HepG2 (cell line): ENCODE results near the gene GADD45GIP1. TPM values are rescaled to one million over a fixed set of nuclear protein-coding genes. Genes with fewer than 3 reads are reported as not detected.
A peak's percentile ranks its signal among the peaks of the same experiment; 100 is the strongest.

Experiments used
- DMAP1 ChIP-seq: IDR thresholded peaks from 2 replicates; pipeline ENCODE4 v1.6.1; 2016
- SKI ChIP-seq: fragments of 450-650 bp; IDR thresholded peaks from one replicate; pipeline ENCODE4 v1.6.1; 2018; ENCODE audit warnings: mild to moderate bottlenecking; ENCODE audit not compliant: partially characterized antibody
- ZNF451 ChIP-seq: sonication (generic); formaldehyde crosslinking; IDR thresholded peaks from 2 replicates; pipeline ENCODE4 v1.5.0; 2020; ENCODE audit warnings: mild to moderate bottlenecking, missing genetic modification reagents
- ZSCAN25 ChIP-seq: sonication (generic); formaldehyde crosslinking; IDR thresholded peaks from 2 replicates; pipeline ENCODE4 v1.8.0; 2022; ENCODE audit warnings: mild to moderate bottlenecking, missing genetic modification reagents
- polyA plus RNA-seq, 8 experiments: library from polyadenylated mRNA; depleted of rRNA in 3 of 8; stranded (reverse) in 7 of 8; unstranded in 1 of 8; fragments of >200 nt; fragmentation: Illumina TruSeq in 4 of 8; extraction: Trizol in 4 of 8; gene quantifications; 2 replicates each; pipeline versions ENCODE4 v1.2.1 to v1.2.3, GENCODE V29; 2011 to 2016; ENCODE audit warnings: low read depth in 4 of 8, missing spikeins in 1 of 8, mixed read lengths in 1 of 8; ENCODE audit not compliant: insufficient read depth in 1 of 8
- total RNA-seq, 5 experiments: library from RNA; depleted of rRNA; stranded (reverse); fragments of >200 nt; fragmentation: Illumina TruSeq; extraction: Trizol; gene quantifications; 2 replicates each; pipeline ENCODE4 v1.2.3, GENCODE V29; 2016; ENCODE audit warnings: low read depth in 1 of 5
- TF ChIP-seq, protein P1 (sequence below): sonication (generic); formaldehyde crosslinking; IDR thresholded peaks from 2 replicates; pipeline ENCODE4 v1.5.1; 2020; ENCODE audit warnings: missing genetic modification reagents, mild to moderate bottlenecking, borderline replicate concordance
- TF ChIP-seq, protein P2 (sequence below): sonication (generic); formaldehyde crosslinking; IDR thresholded peaks from 2 replicates; pipeline ENCODE4 v1.4.0; 2020; ENCODE audit warnings: missing genetic modification reagents
- TF ChIP-seq, protein P3 (sequence below): sonication (generic); formaldehyde crosslinking; IDR thresholded peaks from 2 replicates; pipeline ENCODE4 v1.4.0; 2020; ENCODE audit warnings: missing genetic modification reagents, borderline replicate concordance
- TF ChIP-seq, protein P4 (sequence below), 2 experiments: fragments of 450-650 bp in 1 of 2; sonication (generic) in 1 of 2; formaldehyde crosslinking in 1 of 2; IDR thresholded peaks; 2 replicates each; pipeline versions ENCODE4 v1.6.1 to v1.8.0; 2016 to 2022; ENCODE audit warnings: antibody characterized with exemption in 1 of 2, mild to moderate bottlenecking in 1 of 2, missing genetic modification reagents in 1 of 2
- TF ChIP-seq, protein P5 (sequence below): IDR thresholded peaks from 2 replicates; pipeline ENCODE4 v1.6.1; 2016; ENCODE audit warnings: missing genetic modification reagents, missing compliant biosample characterization

GADD45GIP1 gene
- total and polyA plus RNA-seq, 2 of the 13 experiments (the other 11 are each of a cell fraction or from before 2014, with no cell fraction given) = 24.6 to 30.7 TPM

DNA sequence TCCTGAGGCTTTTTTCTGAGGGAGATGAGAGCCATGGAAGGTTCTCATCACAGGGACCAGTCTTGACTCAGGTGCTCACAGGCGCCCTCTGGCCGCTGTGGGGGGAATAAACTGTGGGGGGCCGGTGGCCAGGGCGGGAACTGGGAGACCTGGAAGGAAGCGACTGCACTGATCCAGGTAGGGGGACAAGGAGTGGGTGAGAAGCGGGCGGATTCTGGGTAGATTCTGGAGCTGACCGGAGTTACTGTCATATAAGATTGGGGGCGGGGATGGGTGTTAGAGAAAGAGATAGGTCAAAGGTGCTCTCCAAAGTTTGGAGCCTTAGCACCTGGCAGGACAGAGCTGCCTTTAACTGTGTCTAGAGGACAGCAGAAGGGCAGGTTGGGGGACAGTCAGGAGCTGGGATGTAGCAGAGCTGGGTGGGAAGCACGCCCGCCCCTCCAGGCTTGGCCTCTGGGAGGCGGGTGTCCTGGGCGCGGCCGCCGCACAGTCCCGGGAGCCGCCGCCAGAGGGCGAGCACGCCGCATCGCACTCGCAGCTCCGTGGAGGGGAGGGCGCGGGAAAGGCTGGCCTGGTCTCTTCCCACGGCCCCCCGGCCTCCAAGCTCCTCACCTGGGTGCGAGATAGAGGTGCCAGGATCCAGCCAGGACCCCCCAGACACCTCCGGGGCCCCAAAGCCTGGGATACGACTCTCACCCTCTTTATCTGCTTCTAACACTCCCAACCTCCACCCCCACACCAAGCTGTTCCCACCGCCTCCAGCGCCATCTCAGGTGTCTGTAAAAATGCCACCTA lies 8.2 kb upstream of the GADD45GIP1 start (continued):
- TF ChIP-seq, protein P1, sequence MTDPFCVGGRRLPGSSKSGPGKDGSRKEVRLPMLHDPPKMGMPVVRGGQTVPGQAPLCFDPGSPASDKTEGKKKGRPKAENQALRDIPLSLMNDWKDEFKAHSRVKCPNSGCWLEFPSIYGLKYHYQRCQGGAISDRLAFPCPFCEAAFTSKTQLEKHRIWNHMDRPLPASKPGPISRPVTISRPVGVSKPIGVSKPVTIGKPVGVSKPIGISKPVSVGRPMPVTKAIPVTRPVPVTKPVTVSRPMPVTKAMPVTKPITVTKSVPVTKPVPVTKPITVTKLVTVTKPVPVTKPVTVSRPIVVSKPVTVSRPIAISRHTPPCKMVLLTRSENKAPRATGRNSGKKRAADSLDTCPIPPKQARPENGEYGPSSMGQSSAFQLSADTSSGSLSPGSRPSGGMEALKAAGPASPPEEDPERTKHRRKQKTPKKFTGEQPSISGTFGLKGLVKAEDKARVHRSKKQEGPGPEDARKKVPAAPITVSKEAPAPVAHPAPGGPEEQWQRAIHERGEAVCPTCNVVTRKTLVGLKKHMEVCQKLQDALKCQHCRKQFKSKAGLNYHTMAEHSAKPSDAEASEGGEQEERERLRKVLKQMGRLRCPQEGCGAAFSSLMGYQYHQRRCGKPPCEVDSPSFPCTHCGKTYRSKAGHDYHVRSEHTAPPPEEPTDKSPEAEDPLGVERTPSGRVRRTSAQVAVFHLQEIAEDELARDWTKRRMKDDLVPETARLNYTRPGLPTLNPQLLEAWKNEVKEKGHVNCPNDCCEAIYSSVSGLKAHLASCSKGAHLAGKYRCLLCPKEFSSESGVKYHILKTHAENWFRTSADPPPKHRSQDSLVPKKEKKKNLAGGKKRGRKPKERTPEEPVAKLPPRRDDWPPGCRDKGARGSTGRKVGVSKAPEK (CRISPR knock-in tag) = no peak
- TF ChIP-seq, protein P2, sequence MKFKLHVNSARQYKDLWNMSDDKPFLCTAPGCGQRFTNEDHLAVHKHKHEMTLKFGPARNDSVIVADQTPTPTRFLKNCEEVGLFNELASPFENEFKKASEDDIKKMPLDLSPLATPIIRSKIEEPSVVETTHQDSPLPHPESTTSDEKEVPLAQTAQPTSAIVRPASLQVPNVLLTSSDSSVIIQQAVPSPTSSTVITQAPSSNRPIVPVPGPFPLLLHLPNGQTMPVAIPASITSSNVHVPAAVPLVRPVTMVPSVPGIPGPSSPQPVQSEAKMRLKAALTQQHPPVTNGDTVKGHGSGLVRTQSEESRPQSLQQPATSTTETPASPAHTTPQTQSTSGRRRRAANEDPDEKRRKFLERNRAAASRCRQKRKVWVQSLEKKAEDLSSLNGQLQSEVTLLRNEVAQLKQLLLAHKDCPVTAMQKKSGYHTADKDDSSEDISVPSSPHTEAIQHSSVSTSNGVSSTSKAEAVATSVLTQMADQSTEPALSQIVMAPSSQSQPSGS (CRISPR knock-in tag) = no peak; the same call in 1 of the 2 replicates
- peak; percentile 71; the same call in 1 of the 2 replicates for TF ChIP-seq ZNF451 (CRISPR knock-in tag)
- TF ChIP-seq, protein P3, sequence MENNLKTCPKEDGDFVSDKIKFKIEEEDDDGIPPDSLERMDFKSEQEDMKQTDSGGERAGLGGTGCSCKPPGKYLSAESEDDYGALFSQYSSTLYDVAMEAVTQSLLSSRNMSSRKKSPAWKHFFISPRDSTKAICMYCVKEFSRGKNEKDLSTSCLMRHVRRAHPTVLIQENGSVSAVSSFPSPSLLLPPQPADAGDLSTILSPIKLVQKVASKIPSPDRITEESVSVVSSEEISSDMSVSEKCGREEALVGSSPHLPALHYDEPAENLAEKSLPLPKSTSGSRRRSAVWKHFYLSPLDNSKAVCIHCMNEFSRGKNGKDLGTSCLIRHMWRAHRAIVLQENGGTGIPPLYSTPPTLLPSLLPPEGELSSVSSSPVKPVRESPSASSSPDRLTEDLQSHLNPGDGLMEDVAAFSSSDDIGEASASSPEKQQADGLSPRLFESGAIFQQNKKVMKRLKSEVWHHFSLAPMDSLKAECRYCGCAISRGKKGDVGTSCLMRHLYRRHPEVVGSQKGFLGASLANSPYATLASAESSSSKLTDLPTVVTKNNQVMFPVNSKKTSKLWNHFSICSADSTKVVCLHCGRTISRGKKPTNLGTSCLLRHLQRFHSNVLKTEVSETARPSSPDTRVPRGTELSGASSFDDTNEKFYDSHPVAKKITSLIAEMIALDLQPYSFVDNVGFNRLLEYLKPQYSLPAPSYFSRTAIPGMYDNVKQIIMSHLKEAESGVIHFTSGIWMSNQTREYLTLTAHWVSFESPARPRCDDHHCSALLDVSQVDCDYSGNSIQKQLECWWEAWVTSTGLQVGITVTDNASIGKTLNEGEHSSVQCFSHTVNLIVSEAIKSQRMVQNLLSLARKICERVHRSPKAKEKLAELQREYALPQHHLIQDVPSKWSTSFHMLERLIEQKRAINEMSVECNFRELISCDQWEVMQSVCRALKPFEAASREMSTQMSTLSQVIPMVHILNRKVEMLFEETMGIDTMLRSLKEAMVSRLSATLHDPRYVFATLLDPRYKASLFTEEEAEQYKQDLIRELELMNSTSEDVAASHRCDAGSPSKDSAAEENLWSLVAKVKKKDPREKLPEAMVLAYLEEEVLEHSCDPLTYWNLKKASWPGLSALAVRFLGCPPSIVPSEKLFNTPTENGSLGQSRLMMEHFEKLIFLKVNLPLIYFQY (CRISPR knock-in tag) = no peak
- TF ChIP-seq, protein P4, sequence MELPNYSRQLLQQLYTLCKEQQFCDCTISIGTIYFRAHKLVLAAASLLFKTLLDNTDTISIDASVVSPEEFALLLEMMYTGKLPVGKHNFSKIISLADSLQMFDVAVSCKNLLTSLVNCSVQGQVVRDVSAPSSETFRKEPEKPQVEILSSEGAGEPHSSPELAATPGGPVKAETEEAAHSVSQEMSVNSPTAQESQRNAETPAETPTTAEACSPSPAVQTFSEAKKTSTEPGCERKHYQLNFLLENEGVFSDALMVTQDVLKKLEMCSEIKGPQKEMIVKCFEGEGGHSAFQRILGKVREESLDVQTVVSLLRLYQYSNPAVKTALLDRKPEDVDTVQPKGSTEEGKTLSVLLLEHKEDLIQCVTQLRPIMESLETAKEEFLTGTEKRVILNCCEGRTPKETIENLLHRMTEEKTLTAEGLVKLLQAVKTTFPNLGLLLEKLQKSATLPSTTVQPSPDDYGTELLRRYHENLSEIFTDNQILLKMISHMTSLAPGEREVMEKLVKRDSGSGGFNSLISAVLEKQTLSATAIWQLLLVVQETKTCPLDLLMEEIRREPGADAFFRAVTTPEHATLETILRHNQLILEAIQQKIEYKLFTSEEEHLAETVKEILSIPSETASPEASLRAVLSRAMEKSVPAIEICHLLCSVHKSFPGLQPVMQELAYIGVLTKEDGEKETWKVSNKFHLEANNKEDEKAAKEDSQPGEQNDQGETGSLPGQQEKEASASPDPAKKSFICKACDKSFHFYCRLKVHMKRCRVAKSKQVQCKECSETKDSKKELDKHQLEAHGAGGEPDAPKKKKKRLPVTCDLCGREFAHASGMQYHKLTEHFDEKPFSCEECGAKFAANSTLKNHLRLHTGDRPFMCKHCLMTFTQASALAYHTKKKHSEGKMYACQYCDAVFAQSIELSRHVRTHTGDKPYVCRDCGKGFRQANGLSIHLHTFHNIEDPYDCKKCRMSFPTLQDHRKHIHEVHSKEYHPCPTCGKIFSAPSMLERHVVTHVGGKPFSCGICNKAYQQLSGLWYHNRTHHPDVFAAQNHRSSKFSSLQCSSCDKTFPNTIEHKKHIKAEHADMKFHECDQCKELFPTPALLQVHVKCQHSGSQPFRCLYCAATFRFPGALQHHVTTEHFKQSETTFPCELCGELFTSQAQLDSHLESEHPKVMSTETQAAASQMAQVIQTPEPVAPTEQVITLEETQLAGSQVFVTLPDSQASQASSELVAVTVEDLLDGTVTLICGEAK (IDR thresholded peaks at IDR 0.05) = no peak
- TF ChIP-seq, protein P4 (CRISPR knock-in tag; IDR thresholded peaks at IDR 0.05) = 0 out of 2 replicates have a peak, but pooled peaks have one; percentile 21
- TF ChIP-seq, protein P5, sequence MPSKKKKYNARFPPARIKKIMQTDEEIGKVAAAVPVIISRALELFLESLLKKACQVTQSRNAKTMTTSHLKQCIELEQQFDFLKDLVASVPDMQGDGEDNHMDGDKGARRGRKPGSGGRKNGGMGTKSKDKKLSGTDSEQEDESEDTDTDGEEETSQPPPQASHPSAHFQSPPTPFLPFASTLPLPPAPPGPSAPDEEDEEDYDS (CRISPR knock-in tag) = no peak
- TF ChIP-seq SKI = no peak
- TF ChIP-seq ZSCAN25 (CRISPR knock-in tag) = no peak; the same call in 1 of the 2 replicates
- no peak for TF ChIP-seq DMAP1 (CRISPR knock-in tag)
